Measurements from ENCODE around the gene DISP3. TPM values are rescaled to one million over a fixed set of nuclear protein-coding genes. Genes with fewer than 3 reads are reported as not detected.

Gene DISP3
- total and polyA plus RNA-seq, 2 of the 13 experiments (the other 11 are each of a cell fraction or from before 2014, with no cell fraction given), result 0.08 to 0.13 TPM

- Histone ChIP-seq H3K27ac (ENCODE audit: extremely low read length, insufficient read depth, low read length) (no peak overlapping the region), H3K79me2 (ENCODE audit: insufficient read depth, low read length) (no peaks in the 10 kb centered on the region), H3K4me2 (ENCODE audit: low read depth, low read length) (no peak overlapping the region), H3K9ac (ENCODE audit: insufficient read depth, low read depth, low read length) (no peak overlapping the region), H3K9me3 (ENCODE audit: low read length) (no peaks in the 10 kb centered on the region), H2AFZ (ENCODE audit: low read length) (no peak overlapping the region), H3K4me1 (ENCODE audit: insufficient read depth, low read length) (no peaks in the 10 kb centered on the region), H3K4me3 (replicated peaks in 1 of 3; ENCODE audit: insufficient read depth in 1 of 3, low read depth in 2 of 3, low read length in 3 of 3) (no peak overlapping the region), H3K27me3 (ENCODE audit: control insufficient read depth in 1 of 2, insufficient read depth in 2 of 2, low read length in 2 of 2) (peaks cover 2 to 49% of the 10 kb centered on the region in 2 experiments; a peak in 4 of 5 replicates), H3K36me3 (replicated peaks in 1 of 2; ENCODE audit: control insufficient read depth in 1 of 2, insufficient read depth in 2 of 2, low read length in 2 of 2) (no peaks in the 10 kb centered on the region), H4K20me1 (ENCODE audit: insufficient read depth, low read length) (no peaks in the 10 kb centered on the region)
- ChIA-PET CTCF (ENCODE audit: low intra/inter-chr PET ratio, low total read pairs) (no interaction called here), POLR2A (no interaction called here)
- ATAC-seq, result no peak
- in situ Hi-C loops (cut with HindIII; ENCODE audit: extremely low pct_ligation_motif_present, low pct_unique_long_range_greater_than_20kb), result no loop called here
- FAIRE-seq, result no peak
- no peak for DNase-seq (ENCODE audit: low spot score)
- intact Hi-C loops (cut with micrococcal nuclease; ENCODE audit: unreplicated experiment), result no loop called here
- BruUV-seq (replicated peaks), result no TSS peak
- no peak for TF ChIP-seq HMG20B (CRISPR knock-in tag; conservative IDR thresholded peaks at IDR 0.05)
- TF ChIP-seq ZNF251 (CRISPR knock-in tag; IDR thresholded peaks at IDR 0.05), result no peak
- no peak for TF ChIP-seq NKX3-1 (CRISPR knock-in tag; IDR thresholded peaks at IDR 0.05)
- no peak for TF ChIP-seq JARID2 (CRISPR knock-in tag; IDR thresholded peaks at IDR 0.05; ENCODE audit: insufficient replicate concordance)
- no peak for TF ChIP-seq SETDB1 (CRISPR knock-in tag; IDR thresholded peaks at IDR 0.05; ENCODE audit: borderline replicate concordance)
- no peak for TF ChIP-seq FOXA1 (IDR thresholded peaks at IDR 0.05)
- no peak for TF ChIP-seq FOXA1 (CRISPR knock-in tag; IDR thresholded peaks at IDR 0.05)
- TF ChIP-seq ZNF253 (CRISPR knock-in tag; IDR thresholded peaks at IDR 0.05; ENCODE audit: borderline replicate concordance), result no peak
- no peak for TF ChIP-seq MAFG (CRISPR knock-in tag; IDR thresholded peaks at IDR 0.05)
- TF ChIP-seq ZBTB3 (CRISPR knock-in tag; IDR thresholded peaks at IDR 0.05; ENCODE audit: borderline replicate concordance, low read depth), result no peak
- no peak for TF ChIP-seq CERS6 (CRISPR knock-in tag; IDR thresholded peaks at IDR 0.05)
- no peak for TF ChIP-seq POLR2G (IDR thresholded peaks at IDR 0.05; ENCODE audit: low read depth, low read length)
- no peak for TF ChIP-seq ZNF282 (IDR thresholded peaks at IDR 0.05; ENCODE audit: partially characterized antibody)
- no peak for TF ChIP-seq SUZ12 (IDR thresholded peaks at IDR 0.05; ENCODE audit: low read depth, low read length)
- no peak for TF ChIP-seq ZFP37 (CRISPR knock-in tag; IDR thresholded peaks at IDR 0.05; ENCODE audit: borderline replicate concordance)
- TF ChIP-seq TFDP1 (CRISPR knock-in tag; IDR thresholded peaks at IDR 0.05; ENCODE audit: borderline replicate concordance), result no peak
- no peak for TF ChIP-seq ZNF232 (CRISPR knock-in tag; IDR thresholded peaks at IDR 0.05; ENCODE audit: borderline replicate concordance)
- no peak for TF ChIP-seq NFKBIZ (CRISPR knock-in tag; IDR thresholded peaks at IDR 0.05)
- no peak for TF ChIP-seq STAG1 (CRISPR knock-in tag; IDR thresholded peaks at IDR 0.05)
- 0% methylated on average over 1 of the region's 2 CpGs for whole genome bisulfite sequencing (ENCODE audit: low lambda C conversion rate)
Observed at GRCh38 chr1:11543796-11544195, 64.8 kb downstream of the DISP3 start.

Measured in HepG2 (cell line).